K562 (cell line): ENCODE data around the gene CCDC88A. TPM values are rescaled to one million over a fixed set of nuclear protein-coding genes. Genes with fewer than 3 reads are reported as not detected.

Experiments used
- ATAC-seq: fragments of 200-7000 bp; cut with Tn5 transposase; 3 replicates; pipeline ENCODE4 v1.9.1; 2020; ENCODE audit warnings: moderate library complexity
- BruUV-seq: library from RNA; stranded (reverse); fragments of 400-500 nt; replicated peaks from 2 replicates; lab custom pipeline; 2021; lab: Mats Ljungman, UMichigan
- CTCF ChIA-PET: fragments of 300-600 bp; formaldehyde crosslinking; extraction: SDS; loops from one replicate; lab custom pipeline; 2021; ENCODE audit warnings: low intra/inter-chr PET ratio; lab: Yijun Ruan, JAX
- POLR2A ChIA-PET: fragments of 300-600, 350-650 bp; sonication (Branson Sonifier 250); formaldehyde crosslinking; extraction: SDS; loops from one replicate; lab custom pipeline; 2021; ENCODE audit warnings: antibody characterized with exemption, inconsistent platforms; lab: Yijun Ruan, JAX
- DNase-seq, 4 experiments: peaks; one replicate each; pipeline versions ENCODE4 v3.0.0 to v3.0.0-alpha.2; 2011 to 2018; ENCODE audit warnings: low spot score in 3 of 4, mixed read lengths in 3 of 4; ENCODE audit errors: extremely low read depth in 1 of 4
- FAIRE-seq: peaks from 2 replicates; lab custom pipeline; 2011; peaks lifted over from hg19 to GRCh38; lab: Jason Lieb, UNC
- H2AFZ ChIP-seq: 2 replicates; pipeline ENCODE4 v1.6.0; 2011; ENCODE audit warnings: low read depth, low read length, control low read depth, inconsistent platforms
- H3K27ac ChIP-seq: fragments of 200-600 bp; 3 replicates; pipeline ENCODE4 v1.8.0; 2011; ENCODE audit warnings: low read depth, mild to moderate bottlenecking, control low read depth, inconsistent platforms, low read length, moderate library complexity, mixed read lengths; ENCODE audit errors: extremely low read depth
- H3K27me3 ChIP-seq, 2 experiments: fragments of 300-600 bp in 1 of 2; 2 replicates in 1 of 2; 3 replicates in 1 of 2; pipeline versions ENCODE4 v1.6.0 to v1.8.0; 2011; ENCODE audit warnings: inconsistent platforms in 2 of 2, low read length in 2 of 2, mild to moderate bottlenecking in 1 of 2, mixed read lengths in 1 of 2, moderate library complexity in 1 of 2; ENCODE audit not compliant: control insufficient read depth in 2 of 2, insufficient read depth in 2 of 2
- H3K36me3 ChIP-seq: fragments of 300-600 bp; 3 replicates; pipeline ENCODE4 v1.8.0; 2011; ENCODE audit warnings: mild to moderate bottlenecking, low read length, inconsistent platforms; ENCODE audit not compliant: control insufficient read depth, insufficient read depth
- H3K4me1 ChIP-seq, 2 experiments: fragments of 200-600 bp in 1 of 2; replicated peaks in 1 of 2; 2 replicates in 1 of 2; 3 replicates in 1 of 2; pipeline versions ENCODE4 v1.5.1 to v1.8.0; 2011; ENCODE audit warnings: inconsistent platforms in 2 of 2, low read length in 2 of 2, mild to moderate bottlenecking in 1 of 2, mixed read lengths in 1 of 2, moderate library complexity in 1 of 2; ENCODE audit not compliant: control insufficient read depth in 2 of 2, insufficient read depth in 2 of 2
- H3K4me2 ChIP-seq: 2 replicates; pipeline ENCODE4 v1.6.1; 2011; ENCODE audit warnings: low read length, control low read depth, inconsistent platforms, mixed read lengths; ENCODE audit not compliant: insufficient read depth
- H3K4me3 ChIP-seq: fragments of 200-600 bp; sonication (generic), shearing (Covaris generic); 2 replicates; pipeline ENCODE4 v1.5.1; 2016; ENCODE audit warnings: control low read depth, inconsistent platforms
- H3K79me2 ChIP-seq: fragments of 200-600 bp; 3 replicates; pipeline ENCODE4 v1.8.0; 2011; ENCODE audit warnings: low read length, inconsistent platforms; ENCODE audit not compliant: control insufficient read depth, insufficient read depth
- H3K9ac ChIP-seq, 2 experiments: 2 replicates each; pipeline versions ENCODE4 v1.6.0 to v1.6.1; 2011; ENCODE audit warnings: low read depth in 2 of 2, low read length in 2 of 2, control low read depth in 1 of 2, inconsistent platforms in 1 of 2, mild to moderate bottlenecking in 1 of 2, mixed read lengths in 1 of 2; ENCODE audit not compliant: insufficient read depth in 1 of 2
- H3K9me1 ChIP-seq: one replicate; pipeline ENCODE4 v1.6.0; 2011; ENCODE audit warnings: inconsistent platforms, mild to moderate bottlenecking, low read length, moderate library complexity; ENCODE audit not compliant: control insufficient read depth, insufficient read depth
- H3K9me3 ChIP-seq: replicated peaks from 2 replicates; pipeline ENCODE4 v1.5.1; 2011; ENCODE audit warnings: low read depth, low read length, inconsistent platforms; ENCODE audit not compliant: control insufficient read depth, insufficient read depth
- H4K20me1 ChIP-seq: replicated peaks from 2 replicates; pipeline ENCODE4 v1.6.1; 2011; ENCODE audit warnings: low read length, inconsistent platforms, mixed read lengths; ENCODE audit not compliant: control insufficient read depth, insufficient read depth
- ATF3 ChIP-seq, 2 experiments: fragments of 450-650 bp in 1 of 2; sonication (generic) in 1 of 2; formaldehyde crosslinking in 1 of 2; IDR thresholded peaks in 1 of 2; conservative IDR thresholded peaks in 1 of 2; 2 replicates each; pipeline versions ENCODE4 v1.6.1 to v1.8.1; 2016 to 2023; ENCODE audit warnings: mild to moderate bottlenecking in 2 of 2, moderate library complexity in 2 of 2, inconsistent platforms in 1 of 2, missing genetic modification reagents in 1 of 2
- CCAR2 ChIP-seq: fragments of 200-400 bp; formaldehyde crosslinking; IDR thresholded peaks from 2 replicates; pipeline ENCODE4 v1.6.1; 2017; ENCODE audit warnings: mild to moderate bottlenecking, low read depth, low read length
- CEBPG ChIP-seq, 3 experiments: fragments of 200-800 bp in 1 of 3; sonication (Bioruptor generic) in 1 of 3; sonication (generic) in 1 of 3; formaldehyde crosslinking in 1 of 3; IDR thresholded peaks in 2 of 3; conservative IDR thresholded peaks in 1 of 3; 2 replicates each; pipeline versions ENCODE4 v1.6.1 to v1.8.0; 2016 to 2022; ENCODE audit warnings: missing compliant biosample characterization in 2 of 3, missing genetic modification characterization in 2 of 3, mild to moderate bottlenecking in 1 of 3, missing genetic modification reagents in 1 of 3
- CUX1 ChIP-seq: fragments of 200-800 bp; sonication (Bioruptor generic); IDR thresholded peaks from 2 replicates; pipeline ENCODE4 v1.6.1; 2016; ENCODE audit warnings: missing genetic modification characterization, missing compliant biosample characterization
- KAT7 ChIP-seq: sonication (generic); formaldehyde crosslinking; IDR thresholded peaks from 2 replicates; pipeline ENCODE4 v1.8.0; 2022; ENCODE audit warnings: missing genetic modification reagents, mild to moderate bottlenecking, borderline replicate concordance
- ZNF785 ChIP-seq: fragments of 250-450 bp; sonication (Bioruptor Pico); IDR thresholded peaks from 2 replicates; pipeline ENCODE4 v1.4.0; 2020; ENCODE audit warnings: mild to moderate bottlenecking
- WGBS: fragments of 100-300 bp; shearing (Covaris generic); methylation state at CpG from one replicate; pipeline ENCODE4 v1.1.6; 2016; ENCODE audit warnings: low coverage, mixed read lengths; ENCODE audit not compliant: insufficient coverage; ENCODE audit errors: missing lambda C conversion rate; 5-methylcytosine and 5-hydroxymethylcytosine counted together
- in situ Hi-C: fragments of 300-500 bp; cut with MboI; formaldehyde crosslinking; loops from 4 replicates; pipeline ENCODE4 v1.15.0; 2018; ENCODE audit warnings: inconsistent platforms, mixed read lengths
- intact Hi-C: fragments of 100-400 bp; cut with micrococcal nuclease; formaldehyde crosslinking; loops from 2 replicates; pipeline ENCODE4 v1.14.2; 2022
- polyA plus RNA-seq, 8 experiments: library from polyadenylated mRNA; depleted of rRNA in 4 of 8; stranded (reverse) in 5 of 8; unstranded in 3 of 8; fragments of >200 nt; fragmentation: Nextera tagmentation in 2 of 8; fragmentation: Illumina TruSeq in 1 of 8; extraction: Ambion mirVana in 2 of 8; extraction: Trizol in 1 of 8; gene quantifications; 2 replicates each; pipeline versions ENCODE4 v1.2.1 to v1.2.3, GENCODE V29; 2011 to 2014; ENCODE audit warnings: inconsistent platforms in 1 of 8, missing spikeins in 1 of 8
- total RNA-seq, 7 experiments: library from RNA; depleted of rRNA in 6 of 7; stranded (reverse); fragments of >200 nt in 6 of 7; fragmentation: Illumina TruSeq in 2 of 7; extraction: Trizol in 2 of 7; gene quantifications; 2 replicates each; pipeline versions ENCODE4 v1.2.1 to v1.2.3, GENCODE V29; 2011 to 2021; ENCODE audit warnings: low replicate concordance in 1 of 7

CCDC88A gene
- total and polyA plus RNA-seq, 9 of the 15 experiments (the other 6 are each of a cell fraction or from before 2014, with no cell fraction given) = 29.3 to 102 (median 55.6) TPM

GRCh38 chr2:55334728-55335127 lies 84.9 kb downstream of the CCDC88A start:
- Histone ChIP-seq H3K9ac (no peak overlapping the region), H3K79me2 (no peaks in the 10 kb centered on the region), H3K4me1 (no peaks in the 10 kb centered on the region), H3K4me3 (no peak overlapping the region), H3K27me3 (no peaks in the 10 kb centered on the region), H3K9me1 (no peaks in the 10 kb centered on the region), H3K9me3 (no peaks in the 10 kb centered on the region), H3K4me2 (no peak overlapping the region), H2AFZ (no peak overlapping the region), H3K36me3 (peaks cover 61% of the 10 kb centered on the region), H4K20me1 (no peaks in the 10 kb centered on the region), H3K27ac (no peak overlapping the region)
- intact Hi-C loops (no loop called here), in situ Hi-C loops (no loop called here)
- FAIRE-seq = no peak
- no peak for DNase-seq
- no TSS peak for BruUV-seq
- ChIA-PET CTCF (no interaction called here), POLR2A (interaction anchor here (1.4 kb wide), 1 partner anchor 15 kb away, joined by 6 read pairs; no protein-coding TSS in a partner anchor)
- WGBS = 86% methylated on average over 2 of the region's 2 CpGs
- no peak for ATAC-seq
- TF ChIP-seq CUX1 = no peak
- peak; percentile 59 for TF ChIP-seq ATF3 (IDR thresholded peaks at IDR 0.05)
- no peak for TF ChIP-seq ATF3 (CRISPR knock-in tag; conservative IDR thresholded peaks at IDR 0.05)
- TF ChIP-seq ZNF785 = no peak
- no peak for TF ChIP-seq CCAR2
- no peak for TF ChIP-seq KAT7 (CRISPR knock-in tag)
- no peak for TF ChIP-seq CEBPG (CRISPR knock-in tag; IDR thresholded peaks at IDR 0.05)
- peak; percentile 40 to 75 for TF ChIP-seq CEBPG (tag; conservative IDR thresholded peaks at IDR 0.05 in 1 of 2, IDR thresholded peaks at IDR 0.05 in 1 of 2)
